ENCODE data around the gene OBI1.

Gene OBI1

DNA sequence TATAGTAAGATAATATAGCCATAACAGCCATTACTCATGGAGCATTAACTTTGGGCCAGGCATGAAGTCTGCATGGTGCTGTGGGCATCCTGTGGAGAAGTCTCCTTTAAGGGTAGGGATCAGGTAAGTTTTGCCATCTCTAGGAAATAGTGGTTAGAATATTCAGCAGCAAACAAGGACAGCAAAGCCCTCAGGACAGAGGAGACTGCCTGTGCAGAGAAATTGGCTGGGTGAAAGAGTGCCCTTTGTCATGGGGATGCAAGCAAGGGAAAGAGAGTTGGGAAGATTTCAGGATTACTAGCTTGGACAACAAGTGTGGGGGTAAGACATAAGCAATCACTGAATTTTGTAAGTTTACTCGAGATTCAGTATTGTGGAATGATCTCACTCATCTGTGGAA lies 15.7 kb upstream of the OBI1 start:
- H3K27ac ChIP-seq (ENCODE audit: low read depth, low read length): no peak overlapping the region
- no peaks in the 10 kb centered on the region for H3K4me1 ChIP-seq (ENCODE audit: control insufficient read depth in 1 of 2, insufficient read depth in 2 of 2, low read length in 2 of 2)

GRCh38 chr13:78662467-78662866 lies 3.5 kb upstream of the OBI1 start:
- Histone ChIP-seq H3K9ac (ENCODE audit: low read depth in 1 of 2, low read length in 2 of 2) (no peak overlapping the region), H3K27ac (ENCODE audit: low read depth, low read length) (no peak overlapping the region), H3K9me3 (ENCODE audit: control insufficient read depth in 1 of 2, low read length in 2 of 2) (no peaks in the 10 kb centered on the region), H3K27me3 (ENCODE audit: control insufficient read depth in 1 of 2, insufficient read depth in 2 of 2, low read length in 2 of 2) (no peaks in the 10 kb centered on the region), H3K4me1 (ENCODE audit: control insufficient read depth in 1 of 2, insufficient read depth in 2 of 2, low read length in 2 of 2) (peaks cover 7 to 11% of the 10 kb centered on the region in 2 donors), H3K4me3 (ENCODE audit: low read depth in 1 of 2, low read length in 2 of 2) (no peak overlapping the region), H3K36me3 (ENCODE audit: control insufficient read depth in 1 of 2, insufficient read depth in 2 of 2, low read length in 2 of 2) (no peaks in the 10 kb centered on the region)

More for the DNA sequence above, 15.7 kb upstream of the OBI1 start:
- H3K9me3 ChIP-seq (ENCODE audit: control insufficient read depth in 1 of 2, low read length in 2 of 2): no peaks in the 10 kb centered on the region
- H3K9ac ChIP-seq (ENCODE audit: low read depth in 1 of 2, low read length in 2 of 2): no peak overlapping the region
- peaks cover 6 to 9% of the 10 kb centered on the region in 2 donors for H3K27me3 ChIP-seq (ENCODE audit: control insufficient read depth in 1 of 2, insufficient read depth in 2 of 2, low read length in 2 of 2)
- no peaks in the 10 kb centered on the region for H3K36me3 ChIP-seq (ENCODE audit: control insufficient read depth in 1 of 2, insufficient read depth in 2 of 2, low read length in 2 of 2)
- no peak overlapping the region for H3K4me3 ChIP-seq (ENCODE audit: low read depth in 1 of 2, low read length in 2 of 2)

GRCh38 chr13:78660495-78660857 lies 1.5 kb upstream of the OBI1 start:
- Histone ChIP-seq H3K9ac (ENCODE audit: low read depth in 1 of 2, low read length in 2 of 2) (no peak overlapping the region), H3K4me1 (ENCODE audit: control insufficient read depth in 1 of 2, insufficient read depth in 2 of 2, low read length in 2 of 2) (peaks cover 9 to 12% of the 10 kb centered on the region in 2 donors), H3K9me3 (ENCODE audit: control insufficient read depth in 1 of 2, low read length in 2 of 2) (no peaks in the 10 kb centered on the region), H3K27me3 (ENCODE audit: control insufficient read depth in 1 of 2, insufficient read depth in 2 of 2, low read length in 2 of 2) (no peaks in the 10 kb centered on the region), H3K4me3 (ENCODE audit: low read depth in 1 of 2, low read length in 2 of 2) (peak overlapping the region in 1 of 2 donors; percentile 97), H3K27ac (ENCODE audit: low read depth, low read length) (no peak overlapping the region), H3K36me3 (ENCODE audit: control insufficient read depth in 1 of 2, insufficient read depth in 2 of 2, low read length in 2 of 2) (peaks cover 0 to 4% of the 10 kb centered on the region in 2 donors)

- H3K4me1 ChIP-seq (ENCODE audit: control insufficient read depth in 1 of 2, insufficient read depth in 2 of 2, low read length in 2 of 2): peaks cover 9 to 12% of the 10 kb centered on the region in 2 donors
- H3K4me3 ChIP-seq (ENCODE audit: low read depth in 1 of 2, low read length in 2 of 2): peak overlapping the region; percentile 97 to 99
Measured at GRCh38 chr13:78659732-78660494, 958 bp upstream of the OBI1 start.

GRCh38 chr13:78659450-78659730 lies 435 bp upstream of the OBI1 start:
- Histone ChIP-seq H3K36me3 (ENCODE audit: control insufficient read depth in 1 of 2, insufficient read depth in 2 of 2, low read length in 2 of 2) (peaks cover 0 to 4% of the 10 kb centered on the region in 2 donors), H3K4me1 (ENCODE audit: control insufficient read depth in 1 of 2, insufficient read depth in 2 of 2, low read length in 2 of 2) (peaks cover 9 to 12% of the 10 kb centered on the region in 2 donors), H3K9me3 (ENCODE audit: control insufficient read depth in 1 of 2, low read length in 2 of 2) (no peaks in the 10 kb centered on the region), H3K4me3 (ENCODE audit: low read depth in 1 of 2, low read length in 2 of 2) (peak overlapping the region; percentile 97 to 99), H3K27me3 (ENCODE audit: control insufficient read depth in 1 of 2, insufficient read depth in 2 of 2, low read length in 2 of 2) (no peaks in the 10 kb centered on the region), H3K27ac (ENCODE audit: low read depth, low read length) (no peak overlapping the region), H3K9ac (ENCODE audit: low read depth in 1 of 2, low read length in 2 of 2) (peak overlapping the region; percentile 26 to 72)

More at GRCh38 chr13:78659732-78660494, 958 bp upstream of the OBI1 start:
- Histone ChIP-seq H3K9me3 (ENCODE audit: control insufficient read depth in 1 of 2, low read length in 2 of 2) (no peaks in the 10 kb centered on the region), H3K27me3 (ENCODE audit: control insufficient read depth in 1 of 2, insufficient read depth in 2 of 2, low read length in 2 of 2) (no peaks in the 10 kb centered on the region), H3K36me3 (ENCODE audit: control insufficient read depth in 1 of 2, insufficient read depth in 2 of 2, low read length in 2 of 2) (peaks cover 0 to 4% of the 10 kb centered on the region in 2 donors), H3K9ac (ENCODE audit: low read depth in 1 of 2, low read length in 2 of 2) (peak overlapping the region; percentile 26 to 72), H3K27ac (ENCODE audit: low read depth, low read length) (no peak overlapping the region)

DNA sequence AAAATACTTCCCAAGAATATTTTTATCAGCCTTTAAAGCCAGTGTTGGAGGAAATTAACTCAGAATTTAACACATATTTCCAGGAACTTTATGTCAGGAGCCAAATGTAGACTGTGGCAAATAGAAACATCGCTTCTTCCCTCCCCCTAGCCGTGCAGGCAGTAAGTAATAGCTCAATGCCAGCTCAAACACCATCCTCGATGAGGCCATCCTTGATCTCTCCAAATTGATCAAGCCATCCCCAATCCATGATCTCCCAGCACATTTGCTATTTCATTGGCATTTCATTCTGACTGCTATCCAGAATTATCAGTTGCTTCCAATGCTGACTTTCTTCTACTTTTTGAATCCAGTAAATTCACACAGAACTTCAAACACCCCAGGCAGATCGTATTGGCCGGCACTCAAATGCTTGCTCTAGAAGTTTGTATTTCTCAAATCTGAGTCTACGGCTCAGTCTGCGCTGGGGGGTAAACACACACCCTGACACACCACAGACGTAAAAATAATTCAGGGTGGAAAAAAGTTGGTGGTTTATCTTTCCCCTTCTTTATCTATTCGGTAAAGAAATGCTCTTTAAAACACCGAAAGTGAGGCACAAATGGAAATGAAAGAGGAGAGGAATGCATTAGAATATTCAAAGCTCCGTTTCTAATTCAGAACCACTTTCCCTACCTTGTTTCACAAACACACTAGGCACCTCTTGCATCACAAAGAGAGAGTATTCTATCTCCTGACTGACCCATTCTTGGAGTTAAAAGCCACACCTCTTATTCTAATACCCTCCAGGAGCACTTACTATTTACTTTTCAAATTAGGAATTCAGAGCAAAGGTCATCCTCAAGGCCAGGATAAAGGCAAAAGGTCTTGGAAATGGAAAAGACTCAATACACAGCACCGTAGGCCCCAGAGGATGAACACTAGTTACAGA lies 991 bp downstream of the OBI1 start:
- Histone ChIP-seq H3K36me3 (ENCODE audit: control insufficient read depth in 1 of 2, insufficient read depth in 2 of 2, low read length in 2 of 2) (peaks cover 0 to 4% of the 10 kb centered on the region in 2 donors), H3K4me1 (ENCODE audit: control insufficient read depth in 1 of 2, insufficient read depth in 2 of 2, low read length in 2 of 2) (peaks cover 9 to 12% of the 10 kb centered on the region in 2 donors), H3K4me3 (ENCODE audit: low read depth in 1 of 2, low read length in 2 of 2) (peak overlapping the region; percentile 97 to 99), H3K9ac (ENCODE audit: low read depth in 1 of 2, low read length in 2 of 2) (peak overlapping the region; percentile 72 to 79), H3K27me3 (ENCODE audit: control insufficient read depth in 1 of 2, insufficient read depth in 2 of 2, low read length in 2 of 2) (no peaks in the 10 kb centered on the region), H3K27ac (ENCODE audit: low read depth, low read length) (no peak overlapping the region), H3K9me3 (ENCODE audit: control insufficient read depth in 1 of 2, low read length in 2 of 2) (no peaks in the 10 kb centered on the region)

DNA sequence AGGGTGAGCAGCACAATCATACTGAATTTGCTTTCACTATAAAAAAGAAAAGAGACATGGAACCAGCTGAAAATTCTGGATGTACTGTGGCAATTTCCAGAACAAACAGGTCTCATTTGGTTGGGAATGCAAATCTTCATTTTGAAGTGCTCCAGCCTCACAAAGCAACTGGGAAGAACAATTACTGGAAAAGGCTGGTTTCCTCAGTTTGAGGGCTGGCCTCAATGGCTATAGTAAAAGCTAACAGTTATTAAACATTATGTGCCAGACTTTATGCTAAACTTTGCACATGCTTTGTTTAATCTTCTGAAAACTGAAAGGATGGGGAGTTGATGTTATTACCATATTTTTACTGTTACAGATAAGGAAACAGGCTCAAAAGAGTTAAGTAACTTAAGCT lies 3.0 kb downstream of the OBI1 start:
- Histone ChIP-seq H3K4me1 (ENCODE audit: control insufficient read depth in 1 of 2, insufficient read depth in 2 of 2, low read length in 2 of 2) (peaks cover 9 to 12% of the 10 kb centered on the region in 2 donors), H3K27me3 (ENCODE audit: control insufficient read depth in 1 of 2, insufficient read depth in 2 of 2, low read length in 2 of 2) (no peaks in the 10 kb centered on the region), H3K27ac (ENCODE audit: low read depth, low read length) (no peak overlapping the region), H3K9ac (ENCODE audit: low read depth in 1 of 2, low read length in 2 of 2) (no peak overlapping the region), H3K9me3 (ENCODE audit: control insufficient read depth in 1 of 2, low read length in 2 of 2) (no peaks in the 10 kb centered on the region), H3K4me3 (ENCODE audit: low read depth in 1 of 2, low read length in 2 of 2) (no peak overlapping the region), H3K36me3 (ENCODE audit: control insufficient read depth in 1 of 2, insufficient read depth in 2 of 2, low read length in 2 of 2) (peaks cover 0 to 4% of the 10 kb centered on the region in 2 donors)

DNA sequence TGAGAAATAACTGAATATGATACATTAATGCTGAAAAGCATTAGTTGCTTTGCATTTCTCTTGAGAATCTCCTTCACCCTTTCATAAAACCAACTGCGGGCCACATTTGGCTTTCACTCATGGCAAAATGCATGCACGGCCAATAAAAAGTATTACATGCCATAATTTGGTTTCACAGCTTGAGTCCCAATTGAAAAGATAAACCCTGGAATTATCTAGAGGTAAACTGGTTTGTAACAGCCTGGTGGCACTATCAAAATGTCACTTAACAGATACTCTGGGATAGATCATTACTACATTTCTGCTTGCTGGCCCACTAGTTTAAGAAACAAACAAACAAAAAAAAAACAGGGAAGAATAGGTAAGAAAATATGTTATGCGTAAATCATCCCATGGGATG lies 3.9 kb downstream of the OBI1 start:
- peaks cover 14 to 16% of the 10 kb centered on the region in 2 donors for H3K4me1 ChIP-seq (ENCODE audit: control insufficient read depth in 1 of 2, insufficient read depth in 2 of 2, low read length in 2 of 2)
- H3K36me3 ChIP-seq (ENCODE audit: control insufficient read depth in 1 of 2, insufficient read depth in 2 of 2, low read length in 2 of 2): peaks cover 0 to 4% of the 10 kb centered on the region in 2 donors
- no peak overlapping the region for H3K27ac ChIP-seq (ENCODE audit: low read depth, low read length)
- no peaks in the 10 kb centered on the region for H3K27me3 ChIP-seq (ENCODE audit: control insufficient read depth in 1 of 2, insufficient read depth in 2 of 2, low read length in 2 of 2)
- no peak overlapping the region for H3K4me3 ChIP-seq (ENCODE audit: low read depth in 1 of 2, low read length in 2 of 2)
- H3K9ac ChIP-seq (ENCODE audit: low read depth in 1 of 2, low read length in 2 of 2): no peak overlapping the region
- H3K9me3 ChIP-seq (ENCODE audit: control insufficient read depth in 1 of 2, low read length in 2 of 2): no peaks in the 10 kb centered on the region

DNA sequence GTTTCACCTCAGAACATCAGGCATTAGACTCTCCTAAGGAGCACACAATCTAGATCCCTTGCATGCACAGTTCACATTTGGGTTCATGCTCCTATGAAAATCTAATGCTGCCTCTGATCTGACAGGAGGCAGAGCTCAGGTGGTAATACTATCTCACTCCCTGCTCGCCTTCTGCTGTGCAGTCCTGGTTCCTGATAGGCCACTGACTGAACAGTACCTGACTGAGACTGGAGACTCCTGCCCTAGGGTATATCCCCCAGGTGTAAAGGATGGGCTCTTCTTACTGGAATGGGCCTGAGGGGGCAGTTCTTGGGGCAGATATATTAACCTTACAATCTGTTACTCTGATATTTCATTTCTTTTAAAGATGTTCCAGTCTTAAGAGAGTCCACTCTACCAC lies 6.3 kb downstream of the OBI1 start:
- Histone ChIP-seq H3K27ac (ENCODE audit: low read depth, low read length) (no peak overlapping the region), H3K9ac (ENCODE audit: low read depth in 1 of 2, low read length in 2 of 2) (no peak overlapping the region), H3K27me3 (ENCODE audit: control insufficient read depth in 1 of 2, insufficient read depth in 2 of 2, low read length in 2 of 2) (no peaks in the 10 kb centered on the region), H3K4me3 (ENCODE audit: low read depth in 1 of 2, low read length in 2 of 2) (no peak overlapping the region), H3K36me3 (ENCODE audit: control insufficient read depth in 1 of 2, insufficient read depth in 2 of 2, low read length in 2 of 2) (peaks cover 0 to 4% of the 10 kb centered on the region in 2 donors), H3K9me3 (ENCODE audit: control insufficient read depth in 1 of 2, low read length in 2 of 2) (no peaks in the 10 kb centered on the region), H3K4me1 (ENCODE audit: control insufficient read depth in 1 of 2, insufficient read depth in 2 of 2, low read length in 2 of 2) (peaks cover 10 to 19% of the 10 kb centered on the region in 2 donors)

DNA sequence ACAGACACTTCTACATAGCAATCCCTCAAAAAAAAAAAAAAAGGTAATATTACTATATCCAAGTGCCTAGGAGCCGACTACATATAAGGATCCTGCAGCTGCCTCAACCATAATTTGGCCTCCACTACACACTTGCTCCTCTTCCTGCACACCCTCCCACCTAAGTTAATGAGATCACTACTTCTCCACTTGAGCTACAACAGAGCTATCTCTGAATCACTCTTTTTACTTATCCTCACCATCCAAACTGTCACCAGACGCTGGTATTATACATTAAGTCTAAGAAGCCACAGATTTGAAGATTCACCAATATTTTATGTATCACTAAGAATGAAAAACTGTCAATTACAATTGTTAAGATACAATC lies 8.3 kb downstream of the OBI1 start:
- no peak overlapping the region for H3K9ac ChIP-seq (ENCODE audit: low read depth in 1 of 2, low read length in 2 of 2)
- H3K27me3 ChIP-seq (ENCODE audit: control insufficient read depth in 1 of 2, insufficient read depth in 2 of 2, low read length in 2 of 2): no peaks in the 10 kb centered on the region
- H3K4me3 ChIP-seq (ENCODE audit: low read depth in 1 of 2, low read length in 2 of 2): no peak overlapping the region
- no peaks in the 10 kb centered on the region for H3K9me3 ChIP-seq (ENCODE audit: control insufficient read depth in 1 of 2, low read length in 2 of 2)
- H3K27ac ChIP-seq (ENCODE audit: low read depth, low read length): no peak overlapping the region
- peaks cover 15 to 18% of the 10 kb centered on the region in 2 donors for H3K4me1 ChIP-seq (ENCODE audit: control insufficient read depth in 1 of 2, insufficient read depth in 2 of 2, low read length in 2 of 2)
- H3K36me3 ChIP-seq (ENCODE audit: control insufficient read depth in 1 of 2, insufficient read depth in 2 of 2, low read length in 2 of 2): peaks cover 0 to 2% of the 10 kb centered on the region in 2 donors

Data from duodenal mucosa (tissue), 2 donors.